Occipital lobe (tissue), 3 donors: ENCODE data around the gene ODAD2. TPM values are rescaled to one million over a fixed set of nuclear protein-coding genes. Genes with fewer than 3 reads are reported as not detected.

Experiments
- DNase-seq: peaks from one replicate; lab custom pipeline; 2025; lab: John Stamatoyannopoulos, UW
- small RNA-seq: library from RNA; depleted of rRNA; stranded (forward); fragments of <200 nt; gene quantifications from one replicate; pipeline ENCODE3, GENCODE V24; 2014
- total RNA-seq: library from RNA; depleted of rRNA; stranded (reverse); fragments of >200 nt; gene quantifications from one replicate; pipeline ENCODE4 v1.2.3, GENCODE V29; 2014

The ODAD2 gene
- total RNA-seq, 1 donor from 2014 or later = 1.9 TPM

DNA sequence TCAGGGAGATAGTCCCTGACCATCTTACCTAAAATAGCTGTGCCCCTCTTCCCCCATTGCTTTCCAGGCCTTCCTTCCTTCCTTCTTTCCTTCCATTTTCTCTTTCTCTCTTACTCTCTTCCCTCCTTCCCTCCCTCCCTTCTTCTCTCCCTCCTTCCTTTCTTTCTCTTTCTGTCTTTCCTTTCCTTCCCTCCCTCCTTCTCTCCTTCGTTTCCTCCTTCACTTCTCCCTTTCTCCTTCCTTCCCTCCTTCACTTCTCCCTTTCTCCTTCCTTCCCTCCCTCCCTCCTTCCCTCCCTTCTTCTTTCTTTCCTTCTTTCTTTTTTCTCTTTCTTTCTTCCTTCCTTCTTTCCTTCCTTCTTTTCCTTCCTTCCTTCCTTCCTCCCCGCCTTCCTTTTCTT lies 228.7 kb downstream of the ODAD2 start:
- DNase-seq = no peak

Small RNA genes within 50 kb of the gene (small RNA-seq; reads per million reads assigned to genes)
- not detected for gene MRPS21P5
- not detected for gene RN7SKP132
